Lower lobe of right lung (tissue), 2 donors: ENCODE data around the gene BEAN1. TPM values are rescaled to one million over a fixed set of nuclear protein-coding genes. Genes with fewer than 3 reads are reported as not detected.

Experiments used
- ATAC-seq, 2 donors: fragments of 200-7000 bp; cut with Tn5 transposase; one replicate each; pipeline ENCODE4 v1.9.1; 2020 to 2022; ENCODE audit warnings: mild to moderate bottlenecking in 2 of 2, moderate library complexity in 2 of 2
- DNase-seq: peaks from one replicate; pipeline ENCODE4 v3.0.0-alpha.2; 2020
- H3K27ac ChIP-seq: fragments of 200-600 bp; one replicate; pipeline ENCODE4 v1.8.0; 2022
- H3K27me3 ChIP-seq: fragments of 200-600 bp; one replicate; pipeline ENCODE4 v1.8.0; 2022; ENCODE audit warnings: low read depth
- H3K36me3 ChIP-seq: fragments of 200-600 bp; one replicate; pipeline ENCODE4 v1.8.0; 2022; ENCODE audit warnings: mild to moderate bottlenecking
- H3K4me1 ChIP-seq: fragments of 200-600 bp; one replicate; pipeline ENCODE4 v1.8.0; 2022
- H3K4me3 ChIP-seq: fragments of 200-600 bp; one replicate; pipeline ENCODE4 v1.8.0; 2022; ENCODE audit warnings: mild to moderate bottlenecking
- H3K9me3 ChIP-seq: fragments of 200-600 bp; one replicate; pipeline ENCODE4 v1.8.0; 2022
- intact Hi-C: fragments of 100-400 bp; cut with DNase I; formaldehyde crosslinking; loops from one replicate; pipeline ENCODE4 v1.11.0; 2022
- total RNA-seq: library from RNA; stranded (reverse); fragmentation: NEBNext Ultra II Directional; extraction: Animal tissue kit (Norgen Biotek cat#: 25700); gene quantifications from one replicate; pipeline ENCODE4 v1.2.1, GENCODE V29; 2021
- TF ChIP-seq, protein P1 (sequence below): fragments of 200-600 bp; IDR thresholded peaks from one replicate; pipeline ENCODE4 v1.8.0; 2022; ENCODE audit warnings: antibody characterized with exemption, mild to moderate bottlenecking
- donor health status: DM: no; HTN: yes; CAD: no; lungs with severe emphysema.

The BEAN1 gene
- total RNA-seq, 1 donor from 2014 or later: 0.15 TPM

DNA sequence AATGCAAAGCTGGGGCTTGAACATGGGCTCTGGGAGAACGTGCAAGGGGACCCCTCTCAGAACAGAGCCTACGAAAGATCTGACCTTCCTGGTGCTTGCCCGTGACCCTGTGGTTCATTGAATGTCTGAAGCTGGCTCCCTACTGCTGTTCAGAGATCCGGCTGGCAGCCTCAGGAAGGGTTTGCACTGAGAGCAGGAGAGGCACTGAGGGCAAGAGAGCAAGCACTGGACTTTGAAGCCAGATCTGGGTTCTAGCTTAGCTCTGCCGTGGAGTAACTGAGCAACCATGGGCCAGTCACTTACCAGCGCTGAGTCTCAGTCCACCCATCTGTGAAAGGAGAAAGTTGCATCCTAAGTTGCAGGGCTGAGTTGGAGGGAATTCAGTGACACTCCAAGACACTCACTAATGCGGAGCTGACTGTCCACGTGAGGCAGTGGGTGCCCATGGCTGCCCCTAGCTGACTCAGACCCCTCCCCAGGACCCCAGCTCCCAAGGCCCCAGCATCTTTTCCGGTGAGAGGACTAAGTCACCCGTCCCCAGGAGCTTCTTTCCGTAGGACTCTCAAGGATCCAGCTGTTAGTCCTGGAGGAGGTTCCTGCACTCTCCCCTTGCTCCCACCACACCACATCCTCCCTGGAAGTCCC, 41.3 kb downstream of the BEAN1 start:
- Histone ChIP-seq H3K9me3 (no peaks in the 10 kb centered on the region), H3K36me3 (no peaks in the 10 kb centered on the region), H3K27me3 (no peaks in the 10 kb centered on the region), H3K4me1 (no peaks in the 10 kb centered on the region), H3K4me3 (no peak overlapping the region), H3K27ac (no peak overlapping the region)
- DNase-seq (no peak), ATAC-seq (no peak)
- TF ChIP-seq, protein P1, sequence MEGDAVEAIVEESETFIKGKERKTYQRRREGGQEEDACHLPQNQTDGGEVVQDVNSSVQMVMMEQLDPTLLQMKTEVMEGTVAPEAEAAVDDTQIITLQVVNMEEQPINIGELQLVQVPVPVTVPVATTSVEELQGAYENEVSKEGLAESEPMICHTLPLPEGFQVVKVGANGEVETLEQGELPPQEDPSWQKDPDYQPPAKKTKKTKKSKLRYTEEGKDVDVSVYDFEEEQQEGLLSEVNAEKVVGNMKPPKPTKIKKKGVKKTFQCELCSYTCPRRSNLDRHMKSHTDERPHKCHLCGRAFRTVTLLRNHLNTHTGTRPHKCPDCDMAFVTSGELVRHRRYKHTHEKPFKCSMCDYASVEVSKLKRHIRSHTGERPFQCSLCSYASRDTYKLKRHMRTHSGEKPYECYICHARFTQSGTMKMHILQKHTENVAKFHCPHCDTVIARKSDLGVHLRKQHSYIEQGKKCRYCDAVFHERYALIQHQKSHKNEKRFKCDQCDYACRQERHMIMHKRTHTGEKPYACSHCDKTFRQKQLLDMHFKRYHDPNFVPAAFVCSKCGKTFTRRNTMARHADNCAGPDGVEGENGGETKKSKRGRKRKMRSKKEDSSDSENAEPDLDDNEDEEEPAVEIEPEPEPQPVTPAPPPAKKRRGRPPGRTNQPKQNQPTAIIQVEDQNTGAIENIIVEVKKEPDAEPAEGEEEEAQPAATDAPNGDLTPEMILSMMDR: no peak
- intact Hi-C loops: no loop called here

DNA sequence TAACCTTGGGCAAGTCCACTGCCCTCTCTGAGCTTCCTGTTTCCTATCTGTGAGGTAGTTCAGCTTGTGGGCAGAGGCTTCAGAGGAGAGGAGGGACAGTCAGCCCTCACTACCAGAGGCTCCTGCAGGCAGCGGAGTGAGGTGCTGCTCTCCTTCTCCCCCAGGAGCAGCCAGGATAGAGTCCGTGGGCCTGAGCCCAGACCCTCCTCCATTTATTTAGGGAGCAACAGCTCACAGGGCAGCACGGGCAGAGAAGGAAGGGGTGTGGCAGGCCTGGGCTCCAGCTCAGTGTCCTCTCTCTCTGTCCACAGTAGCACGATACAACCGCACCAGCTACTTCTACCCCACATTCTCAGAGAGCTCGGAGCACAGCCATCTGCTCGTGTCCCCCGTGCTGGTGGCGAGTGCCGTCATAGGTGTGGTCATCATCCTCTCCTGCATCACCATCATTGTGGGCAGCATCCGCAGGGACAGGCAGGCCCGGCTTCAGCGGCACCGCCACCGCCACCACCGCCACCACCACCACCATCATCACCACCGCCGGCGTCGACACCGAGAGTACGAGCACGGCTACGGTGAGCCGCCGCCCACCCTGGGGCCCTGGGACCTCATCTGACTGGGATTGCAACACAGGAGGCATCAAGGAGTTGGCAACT, 42.3 kb downstream of the BEAN1 start:
- H3K4me3 ChIP-seq: no peak overlapping the region
- TF ChIP-seq, protein P1: no peak

DNA sequence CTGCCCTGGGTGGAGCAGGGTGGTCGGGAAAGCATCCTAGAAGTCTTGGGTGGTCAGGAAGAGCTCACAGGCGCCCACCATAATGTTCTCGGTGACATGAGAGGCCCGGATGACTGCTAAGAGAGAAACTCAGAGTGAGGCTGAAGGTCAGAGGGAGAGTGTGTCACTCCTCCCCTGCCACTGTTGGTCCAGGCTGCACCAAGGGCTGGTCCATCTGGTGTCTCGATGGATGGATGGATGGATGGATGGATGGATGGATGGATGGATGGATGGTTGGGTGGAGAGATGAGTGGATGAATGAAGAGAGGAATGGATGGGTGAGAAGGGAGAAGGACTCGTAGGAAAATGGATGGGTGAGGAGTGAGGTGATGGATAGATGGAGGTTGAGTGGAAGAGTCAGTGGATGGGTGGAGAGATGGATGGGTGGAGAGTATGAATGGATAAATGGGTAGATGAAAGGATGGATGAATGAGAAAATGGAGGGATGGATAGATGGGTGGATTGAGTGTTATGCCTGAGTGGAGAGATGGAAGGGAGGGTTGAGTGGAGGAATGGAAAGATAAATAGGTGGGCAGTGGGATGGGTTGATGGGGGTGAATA, 43.0 kb downstream of the BEAN1 start:
- TF ChIP-seq, protein P1: no peak
- no peak for DNase-seq
- no peak overlapping the region for H3K4me3 ChIP-seq
- H3K9me3 ChIP-seq: no peaks in the 10 kb centered on the region
- no peak for ATAC-seq
- H3K4me1 ChIP-seq: peaks cover 5% of the 10 kb centered on the region
- no peak overlapping the region for H3K27ac ChIP-seq
- no peaks in the 10 kb centered on the region for H3K36me3 ChIP-seq
- no peaks in the 10 kb centered on the region for H3K27me3 ChIP-seq
- intact Hi-C loops: no loop called here

More for the DNA sequence above, 42.3 kb downstream of the BEAN1 start:
- Histone ChIP-seq H3K9me3 (no peaks in the 10 kb centered on the region), H3K4me1 (no peaks in the 10 kb centered on the region), H3K36me3 (no peaks in the 10 kb centered on the region), H3K27me3 (no peaks in the 10 kb centered on the region), H3K27ac (no peak overlapping the region)
- ATAC-seq (no peak), DNase-seq (no peak)
- intact Hi-C loops: no loop called here

DNA sequence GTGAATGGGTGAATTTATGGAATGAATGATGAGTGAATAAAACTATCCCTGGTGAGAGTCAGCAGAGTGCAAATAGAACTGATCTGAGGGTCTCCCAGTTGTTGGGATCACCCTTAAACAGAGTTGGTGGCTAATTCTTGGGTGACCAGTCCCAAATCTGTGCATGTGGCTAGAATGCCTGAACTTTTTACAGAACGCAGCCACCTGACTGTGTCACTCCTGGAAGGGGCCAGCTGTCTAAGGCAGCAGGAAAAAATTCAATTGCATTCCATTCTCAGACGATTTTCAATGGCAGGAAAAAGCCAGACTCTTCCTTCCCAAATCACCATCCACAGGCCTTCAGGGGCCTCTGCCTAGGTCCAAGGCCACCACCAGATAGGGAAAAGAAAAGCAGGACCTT, 43.5 kb downstream of the BEAN1 start:
- DNase-seq (no peak), ATAC-seq (no peak)
- H3K4me1 ChIP-seq: peaks cover 6% of the 10 kb centered on the region
- intact Hi-C loops: no loop called here
- no peaks in the 10 kb centered on the region for H3K36me3 ChIP-seq
- TF ChIP-seq, protein P1: no peak
- no peak overlapping the region for H3K4me3 ChIP-seq
- H3K9me3 ChIP-seq: no peaks in the 10 kb centered on the region
- no peaks in the 10 kb centered on the region for H3K27me3 ChIP-seq
- no peak overlapping the region for H3K27ac ChIP-seq

- no peaks in the 10 kb centered on the region for H3K27me3 ChIP-seq
- no peaks in the 10 kb centered on the region for H3K36me3 ChIP-seq
- DNase-seq (no peak), ATAC-seq (no peak)
- H3K27ac ChIP-seq: no peak overlapping the region
- peaks cover 6% of the 10 kb centered on the region for H3K4me1 ChIP-seq
- H3K9me3 ChIP-seq: no peaks in the 10 kb centered on the region
- TF ChIP-seq, protein P1: no peak
- no peak overlapping the region for H3K4me3 ChIP-seq
- intact Hi-C loops: no loop called here
Observed at GRCh38 chr16:66471264-66471663, 44.2 kb downstream of the BEAN1 start.
